Activated CD4-positive, alpha-beta T cell treated with anti-CD3 and anti-CD28 coated beads, Interleukin-2, amount 50 U/mL, for 1 hour (primary cell): ENCODE measurements around the gene NTRK2.
"Not testable (repeated sequence)": the region's sequence is repeated elsewhere in the genome, so short reads cannot be mapped to it uniquely, and the experiment has no call there.

Experiments used
- DNase-seq: peaks from one replicate; pipeline ENCODE4 v3.0.0-alpha.2; 2020

NTRK2 gene

GRCh38 chr9:84858364-84858763 lies 188.8 kb downstream of the NTRK2 start:
- no peak for DNase-seq

GRCh38 chr9:84860249-84861115 lies 191.0 kb downstream of the NTRK2 start:
- no peak for DNase-seq

GRCh38 chr9:84861455-84861854 lies 191.9 kb downstream of the NTRK2 start:
- DNase-seq, result no peak

DNA sequence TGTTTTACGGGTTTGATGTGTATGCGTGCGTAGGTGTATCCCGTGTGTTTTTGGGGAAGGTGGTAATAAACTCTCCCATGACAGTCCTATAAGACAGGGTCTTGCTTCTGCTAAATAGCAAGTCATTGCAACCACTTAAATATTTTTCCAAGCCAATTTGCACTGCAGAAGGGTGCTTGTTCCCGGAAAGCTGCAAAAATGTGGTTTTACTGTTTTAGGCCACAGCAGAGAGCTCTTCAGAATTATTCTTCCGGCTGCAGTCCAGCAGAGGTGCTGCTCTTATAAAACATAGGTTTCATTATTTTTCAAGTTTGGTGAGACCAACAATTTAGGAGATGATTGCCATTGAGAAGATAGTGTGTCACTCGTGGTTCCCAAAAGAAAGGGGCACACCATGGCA lies 192.8 kb downstream of the NTRK2 start:
- no peak for DNase-seq

DNA sequence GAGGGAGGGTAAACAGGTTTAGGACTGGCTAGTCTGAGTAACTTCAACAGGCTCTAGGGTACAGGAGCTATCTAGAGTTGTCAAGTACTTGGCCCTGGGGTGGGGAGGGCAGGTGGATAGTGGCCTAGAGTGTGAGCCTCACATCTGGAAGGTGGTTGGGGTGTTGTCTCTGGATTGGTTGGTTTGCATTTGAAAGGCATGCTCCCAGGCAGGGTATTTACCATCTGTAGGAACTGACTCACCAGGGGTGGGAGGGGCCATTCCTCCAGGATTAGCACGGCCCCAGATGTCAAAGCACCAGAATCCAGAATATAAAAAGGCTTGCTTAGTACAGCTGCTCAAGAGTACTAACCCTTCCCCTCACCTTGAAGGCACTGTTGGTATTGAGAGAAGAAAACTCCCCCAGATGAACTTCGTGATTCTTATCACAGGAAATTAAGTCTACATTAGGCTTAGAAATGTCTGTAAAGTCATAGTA lies 193.3 kb downstream of the NTRK2 start:
- DNase-seq, result no peak

DNA sequence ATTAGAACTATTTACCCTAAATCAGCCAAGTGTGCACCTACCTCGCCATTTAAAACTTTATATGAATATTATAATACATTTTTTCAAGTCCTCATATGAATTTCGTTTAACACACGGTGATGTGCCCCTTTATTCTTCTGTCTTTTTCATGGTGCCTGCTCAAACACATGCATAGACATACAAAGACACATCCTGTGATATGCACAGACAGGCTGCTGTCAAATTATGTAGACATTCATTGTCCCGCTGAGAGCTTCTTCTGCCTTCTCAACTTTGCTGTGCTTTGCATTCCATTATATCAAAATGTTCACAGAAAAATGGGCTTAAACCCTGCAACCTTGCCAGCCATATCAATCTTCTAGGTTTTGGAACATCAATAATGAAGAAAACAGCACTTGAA lies 193.8 kb downstream of the NTRK2 start:
- no peak for DNase-seq

GRCh38 chr9:84866396-84867175 lies 197.1 kb downstream of the NTRK2 start:
- no peak for DNase-seq

- no peak for DNase-seq
These were observed 197.7 kb downstream of the NTRK2 start for GRCh38 chr9:84867186-84867585.

GRCh38 chr9:84869091-84869490 lies 199.6 kb downstream of the NTRK2 start:
- no peak for DNase-seq

GRCh38 chr9:84871983-84872382 lies 202.5 kb downstream of the NTRK2 start:
- DNase-seq, result no peak

GRCh38 chr9:84874022-84874421 lies 204.5 kb downstream of the NTRK2 start:
- no peak for DNase-seq

DNA sequence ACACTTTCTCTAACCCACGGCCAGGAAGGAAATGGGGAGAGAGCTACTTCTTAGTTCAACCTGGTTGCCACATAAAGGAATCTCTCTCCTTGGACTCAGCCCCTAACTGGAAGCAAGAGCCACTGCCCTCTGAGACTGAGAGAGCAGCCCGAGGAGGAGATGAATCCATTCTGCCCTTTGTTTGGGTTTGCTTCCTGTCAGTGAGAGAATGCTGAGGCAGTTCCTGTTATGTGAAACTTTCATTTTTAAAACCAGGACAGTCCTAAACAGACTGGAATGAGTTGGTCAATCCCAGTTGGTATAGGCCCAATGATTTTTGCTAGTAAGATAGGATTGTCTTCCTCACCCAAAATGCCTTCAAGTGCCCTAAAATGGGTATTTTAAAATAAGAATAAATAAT lies 205.1 kb downstream of the NTRK2 start:
- no peak for DNase-seq

GRCh38 chr9:84875193-84875592 lies 205.7 kb downstream of the NTRK2 start:
- no peak for DNase-seq

DNA sequence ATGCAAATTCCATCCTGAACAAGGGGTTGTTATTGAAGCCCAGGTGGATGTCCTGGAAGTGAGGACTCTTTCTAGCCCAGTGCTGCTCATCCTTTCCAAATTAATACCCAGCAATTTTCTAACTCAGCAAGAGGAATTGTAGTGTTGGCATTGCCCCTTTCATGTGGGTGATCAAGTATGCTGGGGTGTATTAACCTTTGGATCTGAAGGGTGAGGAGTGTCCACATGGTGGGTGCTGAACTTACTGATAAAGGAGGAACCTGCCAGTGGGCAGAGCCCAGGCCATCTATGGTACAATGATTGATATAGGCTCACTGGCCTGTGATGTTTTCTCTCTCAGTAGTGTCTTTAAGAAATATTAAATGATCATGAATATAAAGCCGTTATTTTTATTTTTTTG lies 210.1 kb downstream of the NTRK2 start:
- DNase-seq, result no peak

DNA sequence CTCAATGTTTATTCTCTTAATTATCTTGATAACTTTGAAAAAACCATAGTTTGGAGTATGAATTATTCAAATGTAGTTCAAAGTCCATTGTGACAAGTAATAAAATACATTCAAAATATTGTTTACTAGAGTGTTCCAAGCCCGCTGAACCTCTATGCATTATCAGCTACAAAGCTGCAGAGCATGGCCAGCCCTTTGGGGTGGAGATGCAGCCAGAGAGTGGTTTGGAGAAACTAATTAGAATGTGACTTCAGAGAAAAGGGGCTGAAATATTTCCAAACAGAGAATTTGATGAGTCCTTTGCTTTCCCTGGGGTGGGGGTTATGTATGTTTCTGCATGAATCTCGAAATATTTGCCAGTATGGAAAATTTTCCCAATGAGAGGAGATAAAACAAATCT lies 211.3 kb downstream of the NTRK2 start:
- no peak for DNase-seq

- no peak for DNase-seq
These were observed 217.3 kb downstream of the NTRK2 start for GRCh38 chr9:84886866-84887265.

- no peak for DNase-seq
These were observed 222.4 kb downstream of the NTRK2 start for GRCh38 chr9:84891924-84892323.

GRCh38 chr9:84893419-84894128 lies 224.0 kb downstream of the NTRK2 start:
- no peak for DNase-seq

GRCh38 chr9:84894859-84895258 lies 225.3 kb downstream of the NTRK2 start:
- DNase-seq, result no peak

DNA sequence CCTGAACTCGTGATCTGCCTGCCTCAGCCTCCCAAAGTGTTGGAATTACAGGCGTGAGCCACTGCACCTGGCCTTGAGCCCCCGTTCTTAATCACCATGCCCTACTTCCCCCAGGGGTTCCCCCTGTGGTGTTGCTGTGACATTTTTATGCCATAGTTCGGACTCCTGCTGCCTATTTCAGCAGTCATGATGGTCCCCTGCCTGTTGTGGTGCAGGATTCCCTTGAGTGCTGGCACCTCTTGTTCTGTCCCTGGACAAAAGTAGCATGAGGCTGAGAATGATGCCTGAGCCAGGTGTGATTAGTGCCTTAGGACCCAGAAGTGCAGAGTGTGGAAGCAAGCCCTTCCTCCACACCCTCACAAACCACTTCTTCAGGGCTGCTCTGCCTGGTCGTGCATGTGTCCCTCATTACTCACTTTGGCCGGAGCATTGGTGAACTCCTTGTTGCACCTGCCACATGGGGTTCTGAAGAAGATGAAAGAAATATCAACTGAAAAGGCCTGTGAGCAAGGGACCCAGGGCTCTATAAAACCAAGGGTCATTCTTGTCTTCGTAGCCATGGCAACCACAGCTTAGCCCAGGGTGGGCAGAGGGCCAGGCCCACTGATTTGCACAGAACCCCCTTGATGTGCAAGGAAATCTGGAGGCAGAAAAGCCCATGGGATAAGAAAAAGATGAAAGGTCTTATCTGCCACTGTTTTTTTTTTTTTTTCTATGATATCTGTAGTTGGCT lies 228.0 kb downstream of the NTRK2 start:
- DNase-seq, result no peak

DNA sequence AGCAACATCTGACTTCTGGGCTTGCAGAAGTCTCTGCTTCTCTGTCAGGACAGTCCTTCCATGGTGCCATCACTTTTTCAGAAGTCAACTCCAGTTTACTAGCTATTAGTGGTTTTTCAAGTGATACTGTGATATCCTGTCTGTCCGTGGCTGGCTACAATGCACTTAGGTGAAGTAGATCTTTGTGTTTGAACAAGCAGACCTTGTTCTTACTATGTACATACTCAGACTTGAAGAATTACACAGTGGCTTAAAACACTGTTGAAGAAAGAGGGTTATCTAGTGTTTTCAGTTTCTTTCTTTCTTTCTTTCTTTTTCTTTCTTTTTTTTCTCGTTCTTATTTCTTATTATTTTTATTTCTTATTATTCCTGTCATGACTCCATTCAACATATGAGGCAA lies 228.7 kb downstream of the NTRK2 start:
- no peak for DNase-seq

GRCh38 chr9:84898618-84899017 lies 229.1 kb downstream of the NTRK2 start:
- not testable (repeated sequence) for DNase-seq

DNA sequence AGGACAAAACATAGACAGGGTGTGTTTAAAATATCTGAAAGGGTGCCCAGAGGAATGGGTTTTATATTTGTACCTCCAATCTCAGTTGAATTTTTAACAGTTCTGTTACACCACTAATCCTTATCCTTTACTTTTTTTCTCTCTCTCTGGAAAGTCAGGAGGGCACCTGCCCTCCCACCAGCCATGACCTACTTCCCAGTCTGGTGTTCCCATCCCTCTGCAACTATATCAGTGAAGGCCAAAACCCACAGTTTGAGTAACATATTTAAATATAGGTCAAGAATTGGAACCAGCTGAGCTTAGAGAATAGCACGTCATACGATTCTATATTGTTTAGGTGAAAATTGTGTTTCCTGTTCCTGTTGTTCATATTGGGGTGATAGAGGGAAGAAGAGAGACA lies 229.8 kb downstream of the NTRK2 start:
- DNase-seq, result no peak
